Measurements from ENCODE around the gene DDX39B.

Gene DDX39B

GRCh38 chr6:31532644-31533454 lies 9.0 kb downstream of the DDX39B start:
- Histone ChIP-seq H3K36me3 (ENCODE audit: low read depth) (peaks cover 79% of the 10 kb centered on the region), H3K4me1 (ENCODE audit: insufficient read depth, poor library complexity, severe bottlenecking) (no peaks in the 10 kb centered on the region), H3K27me3 (ENCODE audit: insufficient read depth, poor library complexity, severe bottlenecking) (no peaks in the 10 kb centered on the region), H3K4me3 (ENCODE audit: severe bottlenecking) (no peak overlapping the region), H3K27ac (ENCODE audit: poor library complexity, severe bottlenecking) (no peak overlapping the region), H3K9me3 (ENCODE audit: severe bottlenecking) (no peaks in the 10 kb centered on the region)
- no peak for ATAC-seq (ENCODE audit: low read depth)
- no peak for DNase-seq (ENCODE audit: low spot score)
- no peak for TF ChIP-seq CTCF (IDR thresholded peaks at IDR 0.05; ENCODE audit: poor library complexity, severe bottlenecking)

GRCh38 chr6:31531771-31532643 lies 9.8 kb downstream of the DDX39B start:
- ATAC-seq (ENCODE audit: low read depth) (no peak), DNase-seq (ENCODE audit: low spot score) (no peak)
- peaks cover 70% of the 10 kb centered on the region for H3K36me3 ChIP-seq (ENCODE audit: low read depth)
- H3K9me3 ChIP-seq (ENCODE audit: severe bottlenecking) = no peaks in the 10 kb centered on the region
- H3K27me3 ChIP-seq (ENCODE audit: insufficient read depth, poor library complexity, severe bottlenecking) = no peaks in the 10 kb centered on the region
- H3K4me3 ChIP-seq (ENCODE audit: severe bottlenecking) = no peak overlapping the region
- TF ChIP-seq CTCF (IDR thresholded peaks at IDR 0.05; ENCODE audit: poor library complexity, severe bottlenecking) = no peak
- no peak overlapping the region for H3K27ac ChIP-seq (ENCODE audit: poor library complexity, severe bottlenecking)
- H3K4me1 ChIP-seq (ENCODE audit: insufficient read depth, poor library complexity, severe bottlenecking) = no peaks in the 10 kb centered on the region

GRCh38 chr6:31531162-31531561 lies 10.6 kb downstream of the DDX39B start:
- no peak for TF ChIP-seq CTCF (IDR thresholded peaks at IDR 0.05; ENCODE audit: poor library complexity, severe bottlenecking)
- Histone ChIP-seq H3K4me3 (ENCODE audit: severe bottlenecking) (no peak overlapping the region), H3K27me3 (ENCODE audit: insufficient read depth, poor library complexity, severe bottlenecking) (no peaks in the 10 kb centered on the region), H3K4me1 (ENCODE audit: insufficient read depth, poor library complexity, severe bottlenecking) (no peaks in the 10 kb centered on the region), H3K9me3 (ENCODE audit: severe bottlenecking) (no peaks in the 10 kb centered on the region), H3K36me3 (ENCODE audit: low read depth) (peaks cover 62% of the 10 kb centered on the region), H3K27ac (ENCODE audit: poor library complexity, severe bottlenecking) (no peak overlapping the region)
- DNase-seq (ENCODE audit: low spot score) (no peak), ATAC-seq (ENCODE audit: low read depth) (no peak)

GRCh38 chr6:31530659-31531058 lies 11.1 kb downstream of the DDX39B start:
- Histone ChIP-seq H3K4me1 (ENCODE audit: insufficient read depth, poor library complexity, severe bottlenecking) (no peaks in the 10 kb centered on the region), H3K27me3 (ENCODE audit: insufficient read depth, poor library complexity, severe bottlenecking) (no peaks in the 10 kb centered on the region), H3K4me3 (ENCODE audit: severe bottlenecking) (no peak overlapping the region), H3K9me3 (ENCODE audit: severe bottlenecking) (no peaks in the 10 kb centered on the region), H3K27ac (ENCODE audit: poor library complexity, severe bottlenecking) (no peak overlapping the region), H3K36me3 (ENCODE audit: low read depth) (peaks cover 57% of the 10 kb centered on the region)
- DNase-seq (ENCODE audit: low spot score) (no peak), ATAC-seq (ENCODE audit: low read depth) (no peak)
- no peak for TF ChIP-seq CTCF (IDR thresholded peaks at IDR 0.05; ENCODE audit: poor library complexity, severe bottlenecking)

All from RWPE2 (cell line).